PC-9 (cell line): Measurements from ENCODE around the gene MACROD2.

Experiments used
- EZH2 ChIP-seq: fragments of 200-600 bp; sonication (generic); IDR thresholded peaks from 2 replicates; pipeline ENCODE4 v1.8.0; 2017; ENCODE audit warnings: antibody characterized with exemption, low read depth
- TF ChIP-seq, protein P1 (sequence below): fragments of 200-600 bp; sonication (generic); conservative IDR thresholded peaks from 2 replicates; pipeline ENCODE4 v1.6.1; 2017; ENCODE audit warnings: mixed run types, antibody characterized with exemption, mild to moderate bottlenecking, moderate library complexity

DNA sequence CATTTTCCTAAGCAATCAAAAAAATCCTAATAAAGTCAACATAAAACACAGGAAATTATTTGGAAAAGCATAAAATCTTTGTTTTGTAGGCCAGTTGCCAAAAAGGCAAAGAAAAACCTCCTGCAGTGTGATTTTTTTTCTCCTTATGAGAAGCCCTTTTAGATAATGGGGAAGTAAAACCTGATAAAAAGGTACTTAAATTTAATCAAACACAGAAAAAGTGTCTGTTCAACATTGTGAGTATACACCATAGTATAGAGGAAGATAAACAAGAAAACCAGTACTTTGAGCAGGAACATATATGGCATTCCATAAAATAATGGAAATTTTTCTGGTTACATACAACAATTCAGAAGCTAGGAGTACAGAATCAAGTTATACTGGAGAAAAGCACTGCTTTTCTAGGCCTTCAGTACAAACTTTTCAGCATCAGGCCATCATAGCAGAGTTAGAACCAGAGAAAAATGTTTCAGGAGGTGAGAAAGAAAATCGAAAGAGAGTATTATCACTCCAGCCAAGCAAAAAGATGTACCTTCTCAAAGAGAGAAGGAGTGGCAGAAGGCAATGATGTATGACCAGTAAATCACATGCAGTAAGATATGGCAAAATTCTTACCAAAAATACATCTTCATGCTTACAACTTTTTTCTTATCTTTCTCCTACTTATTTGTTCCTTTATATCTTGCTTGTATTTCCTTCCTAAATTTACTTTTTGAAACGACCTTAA is 2083.0 kb downstream of the MACROD2 start:
- TF ChIP-seq, protein P1, sequence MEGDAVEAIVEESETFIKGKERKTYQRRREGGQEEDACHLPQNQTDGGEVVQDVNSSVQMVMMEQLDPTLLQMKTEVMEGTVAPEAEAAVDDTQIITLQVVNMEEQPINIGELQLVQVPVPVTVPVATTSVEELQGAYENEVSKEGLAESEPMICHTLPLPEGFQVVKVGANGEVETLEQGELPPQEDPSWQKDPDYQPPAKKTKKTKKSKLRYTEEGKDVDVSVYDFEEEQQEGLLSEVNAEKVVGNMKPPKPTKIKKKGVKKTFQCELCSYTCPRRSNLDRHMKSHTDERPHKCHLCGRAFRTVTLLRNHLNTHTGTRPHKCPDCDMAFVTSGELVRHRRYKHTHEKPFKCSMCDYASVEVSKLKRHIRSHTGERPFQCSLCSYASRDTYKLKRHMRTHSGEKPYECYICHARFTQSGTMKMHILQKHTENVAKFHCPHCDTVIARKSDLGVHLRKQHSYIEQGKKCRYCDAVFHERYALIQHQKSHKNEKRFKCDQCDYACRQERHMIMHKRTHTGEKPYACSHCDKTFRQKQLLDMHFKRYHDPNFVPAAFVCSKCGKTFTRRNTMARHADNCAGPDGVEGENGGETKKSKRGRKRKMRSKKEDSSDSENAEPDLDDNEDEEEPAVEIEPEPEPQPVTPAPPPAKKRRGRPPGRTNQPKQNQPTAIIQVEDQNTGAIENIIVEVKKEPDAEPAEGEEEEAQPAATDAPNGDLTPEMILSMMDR, result no peak
- TF ChIP-seq EZH2, result no peak
